TTC549 (cell line): ENCODE data around the gene ZBTB20.
"Not testable (repeated sequence)": the region's sequence is repeated elsewhere in the genome, so short reads cannot be mapped to it uniquely, and the experiment has no call there.

Source experiments
- FAIRE-seq: peaks from 2 replicates; lab custom pipeline; 2012; peaks lifted over from hg19 to GRCh38; lab: Jason Lieb, UNC

The ZBTB20 gene

GRCh38 chr3:114712728-114713492 is 434.2 kb downstream of the ZBTB20 start:
- FAIRE-seq, result no peak

- no peak for FAIRE-seq
Measured at GRCh38 chr3:114711321-114711886, 435.7 kb downstream of the ZBTB20 start.

GRCh38 chr3:114709102-114709501 is 438.0 kb downstream of the ZBTB20 start:
- FAIRE-seq, result no peak

GRCh38 chr3:114707252-114707860 is 439.7 kb downstream of the ZBTB20 start:
- FAIRE-seq, result no peak

- FAIRE-seq, result no peak
Measured at GRCh38 chr3:114706591-114707232, 440.4 kb downstream of the ZBTB20 start.

- no peak for FAIRE-seq
Measured at GRCh38 chr3:114700637-114701234, 446.4 kb downstream of the ZBTB20 start.

- no peak for FAIRE-seq
Measured at GRCh38 chr3:114698146-114699105, 448.7 kb downstream of the ZBTB20 start.

- FAIRE-seq, result no peak
Measured at GRCh38 chr3:114697401-114697800, 449.7 kb downstream of the ZBTB20 start.

- no peak for FAIRE-seq
Measured at GRCh38 chr3:114694251-114694650, 452.8 kb downstream of the ZBTB20 start.

GRCh38 chr3:114691871-114692270 is 455.2 kb downstream of the ZBTB20 start:
- FAIRE-seq, result no peak

- no peak for FAIRE-seq
Measured at GRCh38 chr3:114690911-114691310, 456.2 kb downstream of the ZBTB20 start.

GRCh38 chr3:114687151-114687550 is 459.9 kb downstream of the ZBTB20 start:
- no peak for FAIRE-seq

- no peak for FAIRE-seq
Measured at GRCh38 chr3:114686621-114687020, 460.5 kb downstream of the ZBTB20 start.

GRCh38 chr3:114685161-114685560 is 461.9 kb downstream of the ZBTB20 start:
- no peak for FAIRE-seq

GRCh38 chr3:114680299-114680698 is 466.8 kb downstream of the ZBTB20 start:
- FAIRE-seq, result no peak

- not testable (repeated sequence) for FAIRE-seq
Measured at GRCh38 chr3:114679773-114680172, 467.3 kb downstream of the ZBTB20 start.

- FAIRE-seq, result no peak
Measured at GRCh38 chr3:114675104-114675503, 472.0 kb downstream of the ZBTB20 start.

GRCh38 chr3:114674036-114674435 is 473.1 kb downstream of the ZBTB20 start:
- no peak for FAIRE-seq

GRCh38 chr3:114673481-114673880 is 473.6 kb downstream of the ZBTB20 start:
- no peak for FAIRE-seq

- FAIRE-seq, result no peak
Measured at GRCh38 chr3:114672692-114673447, 474.2 kb downstream of the ZBTB20 start.
